SK-N-SH treated with all-trans-retinoic acid at 6 μM for 48 hours (cell line): ENCODE results near the gene UBE2E1.

Source experiments
- ARNTL ChIP-seq: fragments of 450-650 bp; formaldehyde crosslinking; IDR thresholded peaks from 2 replicates; pipeline ENCODE4 v1.5.0; 2020; ENCODE audit warnings: low read depth, mild to moderate bottlenecking, moderate library complexity, borderline replicate concordance
- CSDC2 ChIP-seq: fragments of 250-450 bp; sonication (Bioruptor Pico); IDR thresholded peaks from 2 replicates; pipeline ENCODE4 v1.5.0; 2020; ENCODE audit warnings: mild to moderate bottlenecking, moderate library complexity
- CSRNP3 ChIP-seq: fragments of 250-450 bp; sonication (Bioruptor Pico); IDR thresholded peaks from 2 replicates; pipeline ENCODE4 v1.5.1; 2021; ENCODE audit warnings: mild to moderate bottlenecking, moderate library complexity
- OSR1 ChIP-seq: fragments of 250-450 bp; sonication (Bioruptor Pico); IDR thresholded peaks from 2 replicates; pipeline ENCODE4 v1.8.0; 2022; ENCODE audit warnings: moderate library complexity, mild to moderate bottlenecking, inconsistent platforms
- PATZ1 ChIP-seq: fragments of 250-450 bp; sonication (Bioruptor Pico); IDR thresholded peaks from 2 replicates; pipeline ENCODE4 v1.8.0; 2020; ENCODE audit warnings: mild to moderate bottlenecking, moderate library complexity, borderline replicate concordance
- PPARA ChIP-seq: fragments of 250-450 bp; sonication (Bioruptor Pico); IDR thresholded peaks from 2 replicates; pipeline ENCODE4 v1.5.0; 2020; ENCODE audit warnings: mild to moderate bottlenecking, borderline replicate concordance
- RARB ChIP-seq: fragments of 250-450 bp; sonication (Bioruptor Pico); IDR thresholded peaks from 2 replicates; pipeline ENCODE4 v1.8.0; 2021; ENCODE audit warnings: mild to moderate bottlenecking, moderate library complexity
- SNAI2 ChIP-seq: fragments of 250-450 bp; sonication (Bioruptor Pico); IDR thresholded peaks from 2 replicates; pipeline ENCODE4 v1.5.0; 2020; ENCODE audit warnings: mild to moderate bottlenecking, moderate library complexity
- TOX ChIP-seq: fragments of 250-450 bp; sonication (Bioruptor Pico); IDR thresholded peaks from 2 replicates; pipeline ENCODE4 v1.8.0; 2021; ENCODE audit warnings: mild to moderate bottlenecking, moderate library complexity, borderline replicate concordance
- ZFP3 ChIP-seq: fragments of 250-450 bp; sonication (Bioruptor Pico); IDR thresholded peaks from 2 replicates; pipeline ENCODE4 v1.5.0; 2020; ENCODE audit warnings: mild to moderate bottlenecking, moderate library complexity
- ZFP30 ChIP-seq: fragments of 450-650 bp; formaldehyde crosslinking; IDR thresholded peaks from 2 replicates; pipeline ENCODE4 v1.5.0; 2022; ENCODE audit warnings: mild to moderate bottlenecking, moderate library complexity
- ZNF8 ChIP-seq: fragments of 450-650 bp; formaldehyde crosslinking; IDR thresholded peaks from 2 replicates; pipeline ENCODE4 v1.5.0; 2020; ENCODE audit warnings: mild to moderate bottlenecking, moderate library complexity
- TF ChIP-seq, protein P1 (sequence below): fragments of 250-450 bp; sonication (Bioruptor Pico); IDR thresholded peaks from 2 replicates; pipeline ENCODE4 v1.5.1; 2020; ENCODE audit warnings: low read depth, mild to moderate bottlenecking, moderate library complexity

- TF ChIP-seq PATZ1 (no peak), CSDC2 (CRISPR knock-in tag) (no peak), ZNF8 (CRISPR knock-in tag) (no peak), OSR1 (CRISPR knock-in tag) (no peak), ZFP30 (no peak), ZFP3 (CRISPR knock-in tag) (no peak), SNAI2 (CRISPR knock-in tag) (no peak), ARNTL (CRISPR knock-in tag) (no peak), TOX (CRISPR knock-in tag) (no peak), CSRNP3 (no peak), PPARA (CRISPR knock-in tag) (no peak), RARB (CRISPR knock-in tag) (no peak)
- TF ChIP-seq, protein P1, sequence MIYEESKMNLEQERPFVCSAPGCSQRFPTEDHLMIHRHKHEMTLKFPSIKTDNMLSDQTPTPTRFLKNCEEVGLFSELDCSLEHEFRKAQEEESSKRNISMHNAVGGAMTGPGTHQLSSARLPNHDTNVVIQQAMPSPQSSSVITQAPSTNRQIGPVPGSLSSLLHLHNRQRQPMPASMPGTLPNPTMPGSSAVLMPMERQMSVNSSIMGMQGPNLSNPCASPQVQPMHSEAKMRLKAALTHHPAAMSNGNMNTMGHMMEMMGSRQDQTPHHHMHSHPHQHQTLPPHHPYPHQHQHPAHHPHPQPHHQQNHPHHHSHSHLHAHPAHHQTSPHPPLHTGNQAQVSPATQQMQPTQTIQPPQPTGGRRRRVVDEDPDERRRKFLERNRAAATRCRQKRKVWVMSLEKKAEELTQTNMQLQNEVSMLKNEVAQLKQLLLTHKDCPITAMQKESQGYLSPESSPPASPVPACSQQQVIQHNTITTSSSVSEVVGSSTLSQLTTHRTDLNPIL (CRISPR knock-in tag): no peak
Measured at GRCh38 chr3:23834082-23834870, 28.5 kb downstream of the UBE2E1 start.
